ENCODE results near the gene NEK8. TPM values are rescaled to one million over a fixed set of nuclear protein-coding genes. Genes with fewer than 3 reads are reported as not detected.
"Not testable (repeated sequence)": the region's sequence is repeated elsewhere in the genome, so short reads cannot be mapped to it uniquely, and the experiment has no call there.

The NEK8 gene
- total and polyA plus RNA-seq, 4 donors, result 1.5 to 5.0 (median 3.2) TPM

- H3K4me1 ChIP-seq (ENCODE audit: control insufficient read depth, insufficient read depth, low read length), result peaks cover 70% of the 10 kb centered on the region
- H3K27ac ChIP-seq (ENCODE audit: low read depth, low read length); H3K4me3 ChIP-seq (ENCODE audit: low read depth, low read length); H3K9me3 ChIP-seq (ENCODE audit: control insufficient read depth, insufficient read depth, low read length); DNase-seq (ENCODE audit: low read depth in 4 of 6, low spot score in 6 of 6); H3K27me3 ChIP-seq (ENCODE audit: control insufficient read depth, insufficient read depth, low read length): not testable (repeated sequence)
- H3K36me3 ChIP-seq (ENCODE audit: control insufficient read depth, insufficient read depth, low read length), result peaks cover 44% of the 10 kb centered on the region
- WGBS (ENCODE audit: insufficient coverage), result 86% methylated on average over 2 of the region's 4 CpGs
Measured at GRCh38 chr17:28723836-28724499, 4.6 kb upstream of the NEK8 start.

GRCh38 chr17:28724500-28725165 is 4.0 kb upstream of the NEK8 start:
- WGBS (ENCODE audit: insufficient coverage), result 88% methylated on average over 8 of the region's 10 CpGs
- peak overlapping the region; percentile 64 for H3K4me3 ChIP-seq (ENCODE audit: low read depth, low read length)

GRCh38 chr17:28725166-28725659 is 3.4 kb upstream of the NEK8 start:
- Histone ChIP-seq H3K4me3 (ENCODE audit: low read depth, low read length) (peak overlapping the region; percentile 64), H3K36me3 (ENCODE audit: control insufficient read depth, insufficient read depth, low read length) (peaks cover 44% of the 10 kb centered on the region), H3K27me3 (ENCODE audit: control insufficient read depth, insufficient read depth, low read length) (no peaks in the 10 kb centered on the region), H3K9me3 (ENCODE audit: control insufficient read depth, insufficient read depth, low read length) (no peaks in the 10 kb centered on the region), H3K27ac (ENCODE audit: low read depth, low read length) (peak overlapping the region; percentile 82), H3K4me1 (ENCODE audit: control insufficient read depth, insufficient read depth, low read length) (peaks cover 70% of the 10 kb centered on the region)
- WGBS (ENCODE audit: insufficient coverage), result 15% methylated on average over 9 of the region's 20 CpGs
- DNase-seq (ENCODE audit: low read depth in 4 of 6, low spot score in 6 of 6), result no peak

More at GRCh38 chr17:28724500-28725165, 4.0 kb upstream of the NEK8 start:
- Histone ChIP-seq H3K27ac (ENCODE audit: low read depth, low read length) (peak overlapping the region; percentile 82), H3K9me3 (ENCODE audit: control insufficient read depth, insufficient read depth, low read length) (no peaks in the 10 kb centered on the region), H3K27me3 (ENCODE audit: control insufficient read depth, insufficient read depth, low read length) (no peaks in the 10 kb centered on the region), H3K36me3 (ENCODE audit: control insufficient read depth, insufficient read depth, low read length) (peaks cover 44% of the 10 kb centered on the region), H3K4me1 (ENCODE audit: control insufficient read depth, insufficient read depth, low read length) (peaks cover 70% of the 10 kb centered on the region)
- no peak for DNase-seq (ENCODE audit: low read depth in 4 of 6, low spot score in 6 of 6)

GRCh38 chr17:28725660-28726225 is 2.8 kb upstream of the NEK8 start:
- H3K4me1 ChIP-seq (ENCODE audit: control insufficient read depth, insufficient read depth, low read length), result peaks cover 66% of the 10 kb centered on the region
- no peaks in the 10 kb centered on the region for H3K9me3 ChIP-seq (ENCODE audit: control insufficient read depth, insufficient read depth, low read length)
- H3K27ac ChIP-seq (ENCODE audit: low read depth, low read length), result peak overlapping the region; percentile 82
- 1% methylated on average over 43 of the region's 45 CpGs for WGBS (ENCODE audit: insufficient coverage)
- H3K27me3 ChIP-seq (ENCODE audit: control insufficient read depth, insufficient read depth, low read length), result no peaks in the 10 kb centered on the region
- H3K4me3 ChIP-seq (ENCODE audit: low read depth, low read length), result peak overlapping the region; percentile 64
- peaks cover 44% of the 10 kb centered on the region for H3K36me3 ChIP-seq (ENCODE audit: control insufficient read depth, insufficient read depth, low read length)
- DNase-seq (ENCODE audit: low read depth in 4 of 6, low spot score in 6 of 6), result peak in 1 of 6 donors; percentile 40

- Histone ChIP-seq H3K27ac (ENCODE audit: low read depth, low read length) (peak within 1 kb of the TSS; percentile 98), H3K9me3 (ENCODE audit: control insufficient read depth, insufficient read depth, low read length) (no peaks in the 10 kb centered on the region), H3K27me3 (ENCODE audit: control insufficient read depth, insufficient read depth, low read length) (no peaks in the 10 kb centered on the region), H3K4me1 (ENCODE audit: control insufficient read depth, insufficient read depth, low read length) (peaks cover 62% of the 10 kb centered on the region), H3K4me3 (ENCODE audit: low read depth, low read length) (peak within 1 kb of the TSS; percentile 64), H3K36me3 (ENCODE audit: control insufficient read depth, insufficient read depth, low read length) (peaks cover 39% of the 10 kb centered on the region)
- under 1% methylated on average over 49 of the region's 49 CpGs for WGBS (ENCODE audit: insufficient coverage)
- peak in 2 of 6 donors; percentile 58 to 76 for DNase-seq (ENCODE audit: low read depth in 4 of 6, low spot score in 6 of 6)
Measured at GRCh38 chr17:28726226-28726626, 2.4 kb upstream of the NEK8 start, which contains the start of gene TLCD1. TSS of gene TLCD1 (minus strand) at chr17:28726233. CDS start at chr17:28726097, 136 bp downstream.

GRCh38 chr17:28726627-28727491 is 1.7 kb upstream of the NEK8 start:
- peaks cover 33% of the 10 kb centered on the region for H3K36me3 ChIP-seq (ENCODE audit: control insufficient read depth, insufficient read depth, low read length)
- H3K27me3 ChIP-seq (ENCODE audit: control insufficient read depth, insufficient read depth, low read length), result no peaks in the 10 kb centered on the region
- under 1% methylated on average over 56 of the region's 57 CpGs for WGBS (ENCODE audit: insufficient coverage)
- H3K4me1 ChIP-seq (ENCODE audit: control insufficient read depth, insufficient read depth, low read length), result peaks cover 55% of the 10 kb centered on the region
- peak in 4 of 6 donors; percentile 82 to 97 (median 92) for DNase-seq (ENCODE audit: low read depth in 4 of 6, low spot score in 6 of 6)
- no peaks in the 10 kb centered on the region for H3K9me3 ChIP-seq (ENCODE audit: control insufficient read depth, insufficient read depth, low read length)
- peak overlapping the region; percentile 98 for H3K27ac ChIP-seq (ENCODE audit: low read depth, low read length)
- peak overlapping the region; percentile 64 for H3K4me3 ChIP-seq (ENCODE audit: low read depth, low read length)

GRCh38 chr17:28729950-28730330 is 1.4 kb downstream of the NEK8 start:
- Histone ChIP-seq H3K27ac (ENCODE audit: low read depth, low read length) (no peak overlapping the region), H3K4me1 (ENCODE audit: control insufficient read depth, insufficient read depth, low read length) (peaks cover 40% of the 10 kb centered on the region), H3K4me3 (ENCODE audit: low read depth, low read length) (no peak overlapping the region), H3K9me3 (ENCODE audit: control insufficient read depth, insufficient read depth, low read length) (no peaks in the 10 kb centered on the region), H3K36me3 (ENCODE audit: control insufficient read depth, insufficient read depth, low read length) (peaks cover 4% of the 10 kb centered on the region), H3K27me3 (ENCODE audit: control insufficient read depth, insufficient read depth, low read length) (no peaks in the 10 kb centered on the region)
- DNase-seq (ENCODE audit: low read depth in 4 of 6, low spot score in 6 of 6), result no peak
- 77% methylated on average over 7 of the region's 11 CpGs for WGBS (ENCODE audit: insufficient coverage)

GRCh38 chr17:28733346-28733745 is 4.8 kb downstream of the NEK8 start:
- no peak for DNase-seq (ENCODE audit: low read depth in 4 of 6, low spot score in 6 of 6)
- no peak overlapping the region for H3K4me3 ChIP-seq (ENCODE audit: low read depth, low read length)
- H3K27me3 ChIP-seq (ENCODE audit: control insufficient read depth, insufficient read depth, low read length), result no peaks in the 10 kb centered on the region
- WGBS (ENCODE audit: insufficient coverage), result no CpG with 5 or more reads among the region's 1 CpG
- H3K27ac ChIP-seq (ENCODE audit: low read depth, low read length), result peak overlapping the region; percentile 33
- H3K36me3 ChIP-seq (ENCODE audit: control insufficient read depth, insufficient read depth, low read length), result peaks cover 9% of the 10 kb centered on the region
- no peaks in the 10 kb centered on the region for H3K9me3 ChIP-seq (ENCODE audit: control insufficient read depth, insufficient read depth, low read length)
- peaks cover 11% of the 10 kb centered on the region for H3K4me1 ChIP-seq (ENCODE audit: control insufficient read depth, insufficient read depth, low read length)

GRCh38 chr17:28734712-28735241 is 6.2 kb downstream of the NEK8 start:
- 95% methylated on average over 9 of the region's 10 CpGs for WGBS (ENCODE audit: insufficient coverage)
- no peaks in the 10 kb centered on the region for H3K4me1 ChIP-seq (ENCODE audit: control insufficient read depth, insufficient read depth, low read length)
- H3K36me3 ChIP-seq (ENCODE audit: control insufficient read depth, insufficient read depth, low read length), result peaks cover 15% of the 10 kb centered on the region
- no peaks in the 10 kb centered on the region for H3K9me3 ChIP-seq (ENCODE audit: control insufficient read depth, insufficient read depth, low read length)
- no peak overlapping the region for H3K4me3 ChIP-seq (ENCODE audit: low read depth, low read length)
- no peak for DNase-seq (ENCODE audit: low read depth in 4 of 6, low spot score in 6 of 6)
- no peaks in the 10 kb centered on the region for H3K27me3 ChIP-seq (ENCODE audit: control insufficient read depth, insufficient read depth, low read length)
- no peak overlapping the region for H3K27ac ChIP-seq (ENCODE audit: low read depth, low read length)
